SK-N-SH (cell line): ENCODE measurements around the gene TMEM132D. TPM values are rescaled to one million over a fixed set of nuclear protein-coding genes. Genes with fewer than 3 reads are reported as not detected.

ENCODE experiments used
- CTCF ChIA-PET: fragments of 300-600, 350-600 bp; formaldehyde crosslinking; extraction: SDS; loops from one replicate; lab custom pipeline; 2021; lab: Yijun Ruan, JAX
- POLR2A ChIA-PET: fragments of 350-600 bp; sonication (Branson Sonifier 250); formaldehyde crosslinking; extraction: SDS; loops from one replicate; lab custom pipeline; 2020; ENCODE audit warnings: antibody characterized with exemption, inconsistent platforms; lab: Yijun Ruan, JAX
- DNase-seq: peaks from one replicate; pipeline ENCODE4 v3.0.0; 2012
- H2AFZ ChIP-seq: fragments of 200-600 bp; sonication (generic); 2 replicates; pipeline ENCODE4 v1.8.1; 2016; ENCODE audit warnings: antibody characterized with exemption, mild to moderate bottlenecking, low read depth
- H3F3A ChIP-seq: fragments of 200-600 bp; sonication (generic); replicated peaks from 2 replicates; pipeline ENCODE3; 2016; ENCODE audit warnings: antibody characterized with exemption, mild to moderate bottlenecking; ENCODE audit not compliant: insufficient read depth
- H3K27ac ChIP-seq, 2 experiments: fragments of 200-500 bp in 1 of 2; fragments of 200-600 bp in 1 of 2; sonication (Bioruptor generic) in 1 of 2; sonication (generic), shearing (Covaris generic) in 1 of 2; 2 replicates each; pipeline versions ENCODE4 v1.5.1 to v1.6.1; 2014 to 2016; ENCODE audit warnings: low read depth in 2 of 2, inconsistent platforms in 1 of 2, low read length in 1 of 2, mild to moderate bottlenecking in 1 of 2, mixed read lengths in 1 of 2
- H3K27me3 ChIP-seq: fragments of 200-600 bp; sonication (generic), shearing (Covaris generic); 2 replicates; pipeline ENCODE4 v1.6.1; 2016; ENCODE audit warnings: mixed run types; ENCODE audit not compliant: insufficient read depth
- H3K36me3 ChIP-seq, 2 experiments: fragments of 200-500 bp in 1 of 2; fragments of 200-600 bp in 1 of 2; sonication (Bioruptor generic) in 1 of 2; sonication (generic) in 1 of 2; replicated peaks in 1 of 2; 2 replicates each; pipeline versions ENCODE3 to v1.5.1; 2014 to 2016; ENCODE audit warnings: low read length in 1 of 2, mild to moderate bottlenecking in 1 of 2; ENCODE audit not compliant: insufficient read depth in 2 of 2, control insufficient read depth in 1 of 2
- H3K4me1 ChIP-seq, 2 experiments: fragments of 200-500 bp in 1 of 2; fragments of 200-600 bp in 1 of 2; sonication (Bioruptor generic) in 1 of 2; sonication (generic), shearing (Covaris generic) in 1 of 2; 2 replicates each; pipeline versions ENCODE4 v1.5.1 to v1.6.1; 2014 to 2016; ENCODE audit warnings: low read depth in 1 of 2, low read length in 1 of 2, mixed run types in 1 of 2; ENCODE audit not compliant: insufficient read depth in 2 of 2, control insufficient read depth in 1 of 2
- H3K4me2 ChIP-seq: fragments of 200-600 bp; sonication (generic), shearing (Covaris generic); 2 replicates; pipeline ENCODE4 v1.6.1; 2017; ENCODE audit warnings: mixed run types
- H3K4me3 ChIP-seq, 2 experiments: fragments of 200-500 bp in 1 of 2; fragments of 200-600 bp in 1 of 2; sonication (Bioruptor generic) in 1 of 2; sonication (generic), shearing (Covaris generic) in 1 of 2; 2 replicates each; pipeline versions ENCODE4 v1.5.1 to v1.8.1; 2014 to 2016; ENCODE audit warnings: low read depth in 2 of 2, inconsistent platforms in 1 of 2, low read length in 1 of 2, mild to moderate bottlenecking in 1 of 2, mixed read lengths in 1 of 2, moderate library complexity in 1 of 2
- H3K79me2 ChIP-seq: fragments of 200-600 bp; sonication (generic); 2 replicates; pipeline ENCODE4 v1.8.1; 2017; ENCODE audit warnings: mild to moderate bottlenecking; ENCODE audit not compliant: insufficient read depth
- H3K9ac ChIP-seq: fragments of 200-600 bp; sonication (generic); 2 replicates; pipeline ENCODE4 v1.6.1; 2017; ENCODE audit warnings: mixed run types
- H3K9me2 ChIP-seq: fragments of 200-600 bp; sonication (generic); 2 replicates; pipeline ENCODE4 v1.6.1; 2017; ENCODE audit warnings: mixed run types
- H3K9me3 ChIP-seq: fragments of 200-600 bp; sonication (generic); 2 replicates; pipeline ENCODE4 v1.6.1; 2017; ENCODE audit warnings: mixed run types, mild to moderate bottlenecking, moderate library complexity
- H4K20me1 ChIP-seq: fragments of 200-600 bp; sonication (generic); 2 replicates; pipeline ENCODE4 v1.6.1; 2017; ENCODE audit warnings: mild to moderate bottlenecking, mixed run types; ENCODE audit not compliant: insufficient read depth
- CHD2 ChIP-seq: fragments of 150-350 bp; IDR thresholded peaks from 2 replicates; pipeline ENCODE4 v1.6.1; 2018; ENCODE audit warnings: low read length; ENCODE audit not compliant: partially characterized antibody
- EP300 ChIP-seq, 2 experiments: IDR thresholded peaks; 2 replicates each; pipeline versions ENCODE4 v1.4.0 to v1.6.1; 2012; ENCODE audit warnings: borderline replicate concordance in 1 of 2, low read depth in 1 of 2, low read length in 1 of 2
- FOXJ3 ChIP-seq: sonication (generic); formaldehyde crosslinking; IDR thresholded peaks from 2 replicates; pipeline ENCODE4 v1.5.1; 2020; ENCODE audit warnings: mild to moderate bottlenecking, missing genetic modification reagents
- GATA2 ChIP-seq: sonication (generic); formaldehyde crosslinking; IDR thresholded peaks from 2 replicates; pipeline ENCODE4 v1.5.0; 2020; ENCODE audit warnings: mild to moderate bottlenecking, missing genetic modification reagents
- JUND ChIP-seq: IDR thresholded peaks from 2 replicates; pipeline ENCODE4 v1.4.0; 2012
- MAX ChIP-seq: IDR thresholded peaks from 2 replicates; pipeline ENCODE4 v1.4.0; 2012; ENCODE audit warnings: low read depth
- MEF2A ChIP-seq: IDR thresholded peaks from 2 replicates; pipeline ENCODE4 v1.4.0; 2012; ENCODE audit warnings: low read depth, borderline replicate concordance
- NRF1 ChIP-seq: IDR thresholded peaks from 2 replicates; pipeline ENCODE4 v1.6.1; 2012; ENCODE audit warnings: low read depth, mild to moderate bottlenecking, low read length
- RCOR1 ChIP-seq: fragments of 150-350 bp; IDR thresholded peaks from 2 replicates; pipeline ENCODE4 v1.6.1; 2017; ENCODE audit warnings: antibody characterized with exemption, low read length
- REST ChIP-seq: IDR thresholded peaks from 2 replicates; pipeline ENCODE4 v1.6.1; 2012; ENCODE audit warnings: mild to moderate bottlenecking, low read depth, low read length, moderate library complexity
- RXRA ChIP-seq: IDR thresholded peaks from 2 replicates; pipeline ENCODE4 v1.4.0; 2012; ENCODE audit warnings: low read depth, mild to moderate bottlenecking, borderline replicate concordance
- TAF1 ChIP-seq: IDR thresholded peaks from 2 replicates; pipeline ENCODE4 v1.6.1; 2012; ENCODE audit warnings: low read depth, mild to moderate bottlenecking, low read length, moderate library complexity, borderline replicate concordance
- TCF12 ChIP-seq: IDR thresholded peaks from 2 replicates; pipeline ENCODE4 v1.4.0; 2012
- USF1 ChIP-seq: IDR thresholded peaks from 2 replicates; pipeline ENCODE4 v1.4.0; 2012; ENCODE audit warnings: low read depth, borderline replicate concordance
- ZBTB33 ChIP-seq: IDR thresholded peaks from 2 replicates; pipeline ENCODE4 v1.4.0; 2012; ENCODE audit warnings: low read depth, borderline replicate concordance
- WGBS: methylation state at CpG from one replicate; pipeline ENCODE4 v1.1.6; 2017; ENCODE audit warnings: low lambda C conversion rate; 5-methylcytosine and 5-hydroxymethylcytosine counted together
- polyA plus RNA-seq, 3 experiments: library from polyadenylated mRNA; depleted of rRNA; stranded (reverse); fragments of >200 nt; gene quantifications; 2 replicates each; pipeline ENCODE4 v1.2.3, GENCODE V29; 2012

The TMEM132D gene
- polyA plus RNA-seq, 1 of the 3 experiments (the other 2 are of a cell fraction): not detected

GRCh38 chr12:129807136-129807535 is 96.7 kb downstream of the TMEM132D start (continued):
- TF ChIP-seq ZBTB33: no peak
- no peak for TF ChIP-seq FOXJ3 (CRISPR knock-in tag)
- no peak for TF ChIP-seq TAF1
- no peak for TF ChIP-seq JUND
- no peak for TF ChIP-seq NRF1
- no peak for TF ChIP-seq USF1
- no peak for TF ChIP-seq MEF2A

- no peak overlapping the region for H2AFZ ChIP-seq
- TF ChIP-seq RXRA: no peak
- TF ChIP-seq EP300 (IDR thresholded peaks at IDR 0.05; ENCODE audit: borderline replicate concordance in 1 of 2, low read depth in 1 of 2, low read length in 1 of 2): no peak
- no peak for TF ChIP-seq USF1
- TF ChIP-seq NRF1: no peak
- no peaks in the 10 kb centered on the region for H3F3A ChIP-seq
- no peak for DNase-seq
- POLR2A ChIA-PET: no interaction called here
- no peaks in the 10 kb centered on the region for H3K27me3 ChIP-seq
- no peak overlapping the region for H3K4me3 ChIP-seq
- CTCF ChIA-PET: interaction anchor here (1.8 kb wide), 1 partner anchor 12 kb away, joined by 4 read pairs; no protein-coding TSS in a partner anchor
- H3K4me1 ChIP-seq: peaks cover 0 to 16% of the 10 kb centered on the region in 2 experiments; a peak in 2 of 4 replicates
- no peak overlapping the region for H3K9ac ChIP-seq
- peak overlapping the region in 1 of 2 experiments; percentile 69; a peak in 2 of 4 replicates for H3K27ac ChIP-seq
- H3K9me3 ChIP-seq: no peaks in the 10 kb centered on the region; the same call in 1 of the 2 replicates
- no peaks in the 10 kb centered on the region for H3K36me3 ChIP-seq
- 7% methylated on average over 5 of the region's 5 CpGs for WGBS
- no peak overlapping the region for H3K4me2 ChIP-seq
- no peaks in the 10 kb centered on the region for H4K20me1 ChIP-seq
- H3K79me2 ChIP-seq: no peaks in the 10 kb centered on the region
- no peaks in the 10 kb centered on the region for H3K9me2 ChIP-seq
These were observed 112.4 kb downstream of the TMEM132D start for GRCh38 chr12:129791396-129791795.

GRCh38 chr12:129790930-129791329 is 112.9 kb downstream of the TMEM132D start:
- peaks cover 0 to 16% of the 10 kb centered on the region in 2 experiments; a peak in 2 of 4 replicates for H3K4me1 ChIP-seq
- H3F3A ChIP-seq: no peaks in the 10 kb centered on the region
- H2AFZ ChIP-seq: no peak overlapping the region
- ChIA-PET POLR2A (no interaction called here), CTCF (interaction anchor here (1.8 kb wide), 1 partner anchor 11 kb away, joined by 4 read pairs; no protein-coding TSS in a partner anchor)
- DNase-seq: peak; percentile 48
- no peaks in the 10 kb centered on the region; the same call in 1 of the 2 replicates for H3K9me3 ChIP-seq
- H3K79me2 ChIP-seq: no peaks in the 10 kb centered on the region
- peak overlapping the region in 1 of 2 experiments; percentile 76; a peak in 1 of 4 replicates for H3K27ac ChIP-seq
- H3K9ac ChIP-seq: no peak overlapping the region
- no peaks in the 10 kb centered on the region for H4K20me1 ChIP-seq
- H3K27me3 ChIP-seq: no peaks in the 10 kb centered on the region
- no peaks in the 10 kb centered on the region for H3K9me2 ChIP-seq
- no peak overlapping the region for H3K4me2 ChIP-seq
- H3K36me3 ChIP-seq: no peaks in the 10 kb centered on the region
- H3K4me3 ChIP-seq: no peak overlapping the region
- TF ChIP-seq EP300 (IDR thresholded peaks at IDR 0.05; ENCODE audit: borderline replicate concordance in 1 of 2, low read depth in 1 of 2, low read length in 1 of 2) (peak in 1 of 2 experiments; percentile 91; a peak in 2 of 4 replicates), TCF12 (peak; percentile 24; the same call in 1 of the 2 replicates), REST (no peak), RCOR1 (peak; percentile 76), CHD2 (peak; percentile 49), ZBTB33 (no peak), GATA2 (peak; percentile 95), MAX (no peak), FOXJ3 (CRISPR knock-in tag) (peak; percentile 69; the same call in 1 of the 2 replicates)
